Caco-2 (cell line): ENCODE measurements around the gene ZNF805. TPM values are rescaled to one million over a fixed set of nuclear protein-coding genes. Genes with fewer than 3 reads are reported as not detected.

ENCODE experiments used
- BruUV-seq: library from RNA; stranded (reverse); fragments of 400-500 nt; replicated peaks from 2 replicates; lab custom pipeline; 2021; lab: Mats Ljungman, UMichigan
- CTCF ChIA-PET: fragments of 300-600 bp; sonication (Branson Sonifier 250); formaldehyde crosslinking; loops from one replicate; lab custom pipeline; 2022; ENCODE audit warnings: antibody characterized with exemption; lab: Charles Lee
- POLR2A ChIA-PET: fragments of 300-600 bp; sonication (Branson Sonifier 250); formaldehyde crosslinking; loops from one replicate; lab custom pipeline; 2022; ENCODE audit warnings: antibody characterized with exemption; lab: Charles Lee
- DNase-seq, 2 experiments: peaks; one replicate each; pipeline versions ENCODE4 v3.0.0 to v3.0.0-alpha.2; 2020 to 2022
- H3K27me3 ChIP-seq: replicated peaks from 2 replicates; pipeline ENCODE4 v1.6.0; 2011; ENCODE audit warnings: low read length; ENCODE audit not compliant: control insufficient read depth, insufficient read depth
- H3K36me3 ChIP-seq: 2 replicates; pipeline ENCODE4 v1.5.1; 2011; ENCODE audit warnings: low read length; ENCODE audit not compliant: control insufficient read depth, insufficient read depth
- H3K4me1 ChIP-seq: fragments of 250-450 bp; sonication (Bioruptor Pico); 2 replicates; pipeline ENCODE4 v1.5.1; 2020; ENCODE audit warnings: mild to moderate bottlenecking
- H3K4me3 ChIP-seq: 2 replicates; pipeline ENCODE4 v1.5.1; 2011; ENCODE audit warnings: low read depth, mild to moderate bottlenecking, control low read depth, low read length
- H3K9me3 ChIP-seq: fragments of 250-450 bp; sonication (Bioruptor Pico); 2 replicates; pipeline ENCODE4 v1.5.1; 2020; ENCODE audit warnings: mild to moderate bottlenecking, moderate library complexity
- H3K27ac Mint-ChIP-seq: one replicate; pipeline ENCODE4 v1.8.0; 2022; ENCODE audit warnings: mixed read lengths; ENCODE audit not compliant: unreplicated experiment
- H3K27me3 Mint-ChIP-seq: one replicate; pipeline ENCODE4 v1.8.0; 2022; ENCODE audit warnings: mixed read lengths; ENCODE audit not compliant: insufficient read depth, unreplicated experiment
- H3K36me3 Mint-ChIP-seq: one replicate; pipeline ENCODE4 v1.8.0; 2022; ENCODE audit warnings: mild to moderate bottlenecking, mixed read lengths; ENCODE audit not compliant: insufficient read depth, unreplicated experiment
- H3K4me1 Mint-ChIP-seq: one replicate; pipeline ENCODE4 v1.8.0; 2022; ENCODE audit warnings: low read depth, mixed read lengths; ENCODE audit not compliant: unreplicated experiment
- H3K4me3 Mint-ChIP-seq: one replicate; pipeline ENCODE4 v1.8.0; 2022; ENCODE audit warnings: mild to moderate bottlenecking, moderate library complexity, mixed read lengths; ENCODE audit not compliant: unreplicated experiment
- H3K9me3 Mint-ChIP-seq: one replicate; pipeline ENCODE4 v1.8.0; 2022; ENCODE audit warnings: mixed read lengths; ENCODE audit not compliant: unreplicated experiment
- intact Hi-C: fragments of 100-400 bp; cut with micrococcal nuclease; formaldehyde crosslinking; loops from one replicate; pipeline ENCODE4 v1.10.0; 2022; ENCODE audit not compliant: unreplicated experiment
- total RNA-seq: library from RNA; stranded (reverse); gene quantifications from 2 replicates; pipeline ENCODE4 v1.2.3, GENCODE V29; 2022
- TF ChIP-seq, protein P1 (sequence below), 2 experiments: fragments of 200-600 bp in 1 of 2; IDR thresholded peaks; 1 replicate in 1 of 2; 2 replicates in 1 of 2; pipeline versions ENCODE4 v1.5.1 to v1.8.0; 2011 to 2022; ENCODE audit warnings: antibody characterized with exemption in 1 of 2, control low read depth in 1 of 2, inconsistent platforms in 1 of 2, low read depth in 1 of 2, low read length in 1 of 2, mild to moderate bottlenecking in 1 of 2, moderate library complexity in 1 of 2; ENCODE audit not compliant: insufficient read depth in 1 of 2, severe bottlenecking in 1 of 2, unreplicated experiment in 1 of 2

Gene ZNF805
- total RNA-seq, 1 experiment from 2014 or later = 13.8 TPM

- H3K9me3 ChIP-seq = no peaks in the 10 kb centered on the region
- Mint-ChIP-seq H3K27me3 (no peaks in the 10 kb centered on the region), H3K9me3 (peaks cover 22% of the 10 kb centered on the region), H3K36me3 (peaks cover 76% of the 10 kb centered on the region), H3K4me1 (peaks cover 1% of the 10 kb centered on the region), H3K4me3 (no peak overlapping the region), H3K27ac (no peak overlapping the region)
- BruUV-seq = no TSS peak
- no peaks in the 10 kb centered on the region for H3K27me3 ChIP-seq
- TF ChIP-seq, protein P1, sequence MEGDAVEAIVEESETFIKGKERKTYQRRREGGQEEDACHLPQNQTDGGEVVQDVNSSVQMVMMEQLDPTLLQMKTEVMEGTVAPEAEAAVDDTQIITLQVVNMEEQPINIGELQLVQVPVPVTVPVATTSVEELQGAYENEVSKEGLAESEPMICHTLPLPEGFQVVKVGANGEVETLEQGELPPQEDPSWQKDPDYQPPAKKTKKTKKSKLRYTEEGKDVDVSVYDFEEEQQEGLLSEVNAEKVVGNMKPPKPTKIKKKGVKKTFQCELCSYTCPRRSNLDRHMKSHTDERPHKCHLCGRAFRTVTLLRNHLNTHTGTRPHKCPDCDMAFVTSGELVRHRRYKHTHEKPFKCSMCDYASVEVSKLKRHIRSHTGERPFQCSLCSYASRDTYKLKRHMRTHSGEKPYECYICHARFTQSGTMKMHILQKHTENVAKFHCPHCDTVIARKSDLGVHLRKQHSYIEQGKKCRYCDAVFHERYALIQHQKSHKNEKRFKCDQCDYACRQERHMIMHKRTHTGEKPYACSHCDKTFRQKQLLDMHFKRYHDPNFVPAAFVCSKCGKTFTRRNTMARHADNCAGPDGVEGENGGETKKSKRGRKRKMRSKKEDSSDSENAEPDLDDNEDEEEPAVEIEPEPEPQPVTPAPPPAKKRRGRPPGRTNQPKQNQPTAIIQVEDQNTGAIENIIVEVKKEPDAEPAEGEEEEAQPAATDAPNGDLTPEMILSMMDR (IDR thresholded peaks at IDR 0.05; ENCODE audit: insufficient read depth in 1 of 2, low read depth in 1 of 2, low read length in 1 of 2, severe bottlenecking in 1 of 2, unreplicated experiment in 1 of 2) = no peak
- H3K36me3 ChIP-seq = peaks cover 2% of the 10 kb centered on the region; the same call in 1 of the 2 replicates
- H3K4me1 ChIP-seq = no peaks in the 10 kb centered on the region
- intact Hi-C loops = no loop called here
- ChIA-PET CTCF (interaction anchor here (0.5 kb wide), 1 partner anchor 61 kb away, joined by 4 read pairs; no protein-coding TSS in a partner anchor), POLR2A (no interaction called here)
- DNase-seq = peak in 1 of 2 experiments; percentile 15
- no peak overlapping the region for H3K4me3 ChIP-seq
These were observed 62.4 kb downstream of the ZNF805 start for GRCh38 chr19:57302727-57303401.

Other genes with a start within 250 kb of the ZNF805 start
- not detected in 2 replicates for gene USP29, start 120.6 kb upstream of the ZNF805 start, total RNA-seq
- gene ZIM3, start 95.4 kb upstream of the ZNF805 start, total RNA-seq = not detected in 2 replicates
- not detected in 2 replicates for gene DUXA, start 73.1 kb upstream of the ZNF805 start, total RNA-seq
- 24.9 and 26.2 TPM in 2 replicates for gene ZNF264, start 49.1 kb upstream of the ZNF805 start, total RNA-seq
- gene AURKC, start 9.6 kb upstream of the ZNF805 start, total RNA-seq = 0.53 and 1.9 TPM in 2 replicates
- 54.1 and 60.9 TPM in 2 replicates for gene ZNF460, start 39.9 kb downstream of the ZNF805 start, total RNA-seq
- gene ZNF543, start 79.8 kb downstream of the ZNF805 start, total RNA-seq = 3.3 and 3.5 TPM in 2 replicates
- 0.07 and 0.09 TPM in 2 replicates for gene ZNF304, start 110.6 kb downstream of the ZNF805 start, total RNA-seq
- 7.0 and 8.6 TPM in 2 replicates for gene TRAPPC2B, start 122.9 kb downstream of the ZNF805 start, total RNA-seq
- 0.95 and 1.8 TPM in 2 replicates for gene ZNF547, start 122.9 kb downstream of the ZNF805 start, total RNA-seq
- 4.9 and 5.5 TPM in 2 replicates for gene ZNF548, start 149.2 kb downstream of the ZNF805 start, total RNA-seq
- gene ZNF17, start 170.5 kb downstream of the ZNF805 start, total RNA-seq = 7.2 and 9.5 TPM in 2 replicates
- gene ZNF749, start 194.7 kb downstream of the ZNF805 start, total RNA-seq = 14.6 and 15.9 TPM in 2 replicates
- gene VN1R1, start 216.5 kb downstream of the ZNF805 start, total RNA-seq = 0.11 TPM in 1 of 2 replicates, not detected in the other
- gene ZNF772, start 236.9 kb downstream of the ZNF805 start, total RNA-seq = 1.2 and 1.7 TPM in 2 replicates
- gene ZNF419, start 247.1 kb downstream of the ZNF805 start, total RNA-seq = 13.6 and 16.9 TPM in 2 replicates